Measurements from ENCODE around the gene RAB1A. TPM values are rescaled to one million over a fixed set of nuclear protein-coding genes. Genes with fewer than 3 reads are reported as not detected.
A peak's percentile ranks its signal among the peaks of the same experiment; 100 is the strongest.

Gene RAB1A
- total and polyA plus RNA-seq, 2 donors (not counting 1 experiment from before 2014, with no cell fraction given): 26.6 to 42.2 TPM

DNA sequence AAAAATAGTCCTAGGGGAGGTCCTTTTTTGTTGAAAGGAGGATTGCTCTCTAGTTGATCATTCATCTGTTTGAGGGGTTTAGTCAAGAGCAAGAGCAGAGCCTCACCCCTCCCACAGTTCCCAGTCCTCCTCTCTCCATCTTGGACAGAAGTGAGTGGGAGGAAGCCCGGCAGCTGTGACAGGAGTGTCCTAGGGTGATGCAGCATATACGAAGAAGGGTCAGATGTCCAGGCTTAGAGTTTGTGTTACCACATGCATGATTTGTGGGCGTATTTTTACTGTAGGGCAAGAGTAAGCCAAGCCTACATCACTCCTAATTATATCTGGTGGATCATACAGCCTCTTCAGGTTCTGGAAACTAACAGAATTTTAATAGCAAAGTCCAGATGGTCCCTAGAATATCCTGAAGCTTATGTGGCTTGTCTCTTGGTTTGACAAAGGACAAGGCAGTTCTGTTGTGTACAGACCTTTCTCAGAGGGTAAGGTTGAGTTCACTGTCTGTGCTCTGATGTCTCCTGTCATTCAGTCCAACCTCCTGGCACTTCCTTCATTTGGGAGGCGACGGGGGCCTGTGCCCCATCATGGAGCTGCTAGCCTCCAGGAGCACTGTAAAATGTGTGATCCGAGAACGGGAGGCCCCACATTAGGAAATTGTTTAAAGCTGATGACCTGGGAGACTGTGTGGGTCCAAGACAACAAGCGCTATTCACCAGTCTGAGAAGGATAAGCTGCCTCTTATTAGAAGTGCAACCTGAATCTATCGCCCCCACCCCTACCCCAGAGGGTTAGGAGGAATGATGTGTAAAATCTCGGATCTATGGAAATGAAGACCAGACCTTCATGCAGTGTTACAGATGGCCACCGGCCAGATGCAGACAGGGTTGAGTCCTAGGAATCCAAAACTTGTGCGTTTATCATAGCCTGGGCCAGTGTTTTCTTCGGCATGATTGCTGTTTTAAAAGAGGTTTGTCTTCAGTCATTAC is 66.8 kb downstream of the RAB1A start:
- Mint-ChIP-seq H3K27ac (peak overlapping the region; percentile 32), H3K4me3 (no peak overlapping the region), H3K9me3 (ENCODE audit: insufficient read depth) (no peaks in the 10 kb centered on the region), H3K27me3 (no peaks in the 10 kb centered on the region), H3K4me1 (peaks cover 40% of the 10 kb centered on the region)
- Histone ChIP-seq H3K9me3 (ENCODE audit: control extremely low read depth in 1 of 3, control insufficient read depth in 2 of 3, insufficient read depth in 1 of 3, low read length in 2 of 3) (no peaks in the 10 kb centered on the region), H3K4me3 (ENCODE audit: control extremely low read depth in 1 of 5, extremely low read depth in 1 of 5, insufficient read depth in 1 of 5, low read depth in 2 of 5, low read length in 4 of 5) (no peak overlapping the region), H4K20me1 (ENCODE audit: control insufficient read depth, insufficient read depth, low read length, poor library complexity, severe bottlenecking) (peaks cover 17% of the 10 kb centered on the region), H3K36me3 (replicated peaks in 1 of 2; ENCODE audit: control extremely low read depth in 1 of 2, control insufficient read depth in 1 of 2, extremely low read depth in 1 of 2, insufficient read depth in 2 of 2, low read length in 1 of 2) (no peaks in the 10 kb centered on the region), H3K9ac (ENCODE audit: low read length) (no peak overlapping the region), H3K4me2 (replicated peaks; ENCODE audit: low read depth, low read length, poor library complexity, severe bottlenecking) (no peak overlapping the region), H2AFZ (ENCODE audit: insufficient read depth, low read depth, low read length, poor library complexity, severe bottlenecking) (no peak overlapping the region), H3K79me2 (ENCODE audit: control insufficient read depth, insufficient read depth, low read length) (peaks cover 58% of the 10 kb centered on the region), H3K27me3 (replicated peaks in 1 of 4; ENCODE audit: control extremely low read depth in 1 of 4, control insufficient read depth in 3 of 4, insufficient read depth in 4 of 4, low read length in 3 of 4) (no peaks in the 10 kb centered on the region), H3K27ac (ENCODE audit: low read length in 2 of 2) (no peak overlapping the region), H3K4me1 (ENCODE audit: control insufficient read depth in 2 of 2, insufficient read depth in 2 of 2, low read length in 2 of 2) (peaks cover 13 to 24% of the 10 kb centered on the region in 2 donors)
- no peak for TF ChIP-seq EZH2 (IDR thresholded peaks at IDR 0.05; ENCODE audit: borderline replicate concordance, insufficient read depth, low read depth, low read length, poor library complexity, severe bottlenecking)
- no peak for TF ChIP-seq CTCF (IDR thresholded peaks at IDR 0.05)
- CTCF ChIA-PET: interaction anchor here (0.6 to 4.9 kb wide), 8 partner anchors 8 to 489 kb away, joined by 3 to 96 read pairs (median 9); partner anchors contain the start of gene CEP68
- intact Hi-C loops (cut with micrococcal nuclease): no loop called here
- POLR2A ChIA-PET: interaction anchor here (0.5 to 0.6 kb wide), 2 partner anchors 20 to 66 kb away, joined by 3 read pairs; no protein-coding TSS in a partner anchor
- ATAC-seq (ENCODE audit: low read depth) (no peak), DNase-seq (no peak)
- 95% methylated on average over 4 of the region's 13 CpGs for WGBS (ENCODE audit: insufficient coverage)
